Medulla oblongata (tissue), 1 donor: Measurements from ENCODE around the gene ZNF324.
A peak's percentile ranks its signal among the peaks of the same experiment; 100 is the strongest.
"Not testable (repeated sequence)": the region's sequence is repeated elsewhere in the genome, so short reads cannot be mapped to it uniquely, and the experiment has no call there.

Experiments used
- DNase-seq: peaks from one replicate; pipeline ENCODE4 v3.0.0-alpha.2; 2015; ENCODE audit errors: extremely low spot score

The ZNF324 gene

GRCh38 chr19:58466760-58467589, at the start of gene ZNF324:
Gene ZNF324, plus strand, starts transcription at chr19:58467080. Its CDS starts 2,106 bp downstream, at chr19:58469186.
- peak; percentile 99 for DNase-seq

GRCh38 chr19:58428617-58429016, 38.3 kb upstream of the ZNF324 start:
- no peak for DNase-seq

- DNase-seq = no peak
These were observed 37.1 kb upstream of the ZNF324 start for GRCh38 chr19:58429745-58430144.

- no peak for DNase-seq
These were observed 32.7 kb upstream of the ZNF324 start for GRCh38 chr19:58434217-58434616.

- peak; percentile 100 for DNase-seq
These were observed 27.0 kb upstream of the ZNF324 start, which contains the start of gene ZNF132 for GRCh38 chr19:58439576-58440554. Gene ZNF132, minus strand, starts transcription at chr19:58440153. Its CDS starts 332 bp downstream, at chr19:58439821.

GRCh38 chr19:58440556-58440955, 26.3 kb upstream of the ZNF324 start:
- no peak for DNase-seq

- not testable (repeated sequence) for DNase-seq
These were observed 23.9 kb upstream of the ZNF324 start for GRCh38 chr19:58442986-58443385.

GRCh38 chr19:58448860-58449259, 18.0 kb upstream of the ZNF324 start:
- DNase-seq = not testable (repeated sequence)

- not testable (repeated sequence) for DNase-seq
These were observed 16.9 kb upstream of the ZNF324 start for GRCh38 chr19:58449980-58450379.

GRCh38 chr19:58450856-58451357, 16.0 kb upstream of the ZNF324 start:
- peak; percentile 17 for DNase-seq

GRCh38 chr19:58451358-58452101, 15.3 kb upstream of the ZNF324 start, which contains the start of gene ZNF324B:
Gene ZNF324B, plus strand, starts transcription at chr19:58451622. Its CDS starts 2,080 bp downstream, at chr19:58453702.
- peak; percentile 98 for DNase-seq

GRCh38 chr19:58453743-58454142, 13.1 kb upstream of the ZNF324 start:
- DNase-seq = no peak

GRCh38 chr19:58455306-58455705, 11.6 kb upstream of the ZNF324 start:
- no peak for DNase-seq

GRCh38 chr19:58456111-58456510, 10.8 kb upstream of the ZNF324 start:
- no peak for DNase-seq

- DNase-seq = no peak
These were observed 6.8 kb upstream of the ZNF324 start for GRCh38 chr19:58460039-58460438.

- no peak for DNase-seq
These were observed 656 bp upstream of the ZNF324 start for GRCh38 chr19:58466089-58466759.

GRCh38 chr19:58468216-58468839, 1.4 kb downstream of the ZNF324 start:
- DNase-seq = no peak

GRCh38 chr19:58469241-58470013, 2.5 kb downstream of the ZNF324 start:
- no peak for DNase-seq

- not testable (repeated sequence) for DNase-seq
These were observed 4.1 kb downstream of the ZNF324 start for GRCh38 chr19:58470837-58471543.
